ENCODE results near the gene PXMP2. TPM values are rescaled to one million over a fixed set of nuclear protein-coding genes. Genes with fewer than 3 reads are reported as not detected.

The PXMP2 gene
- total and polyA plus RNA-seq, 2 of the 8 experiments (the other 6 are each of a cell fraction or from before 2014, with no cell fraction given), result 13.8 to 15.1 TPM

DNA sequence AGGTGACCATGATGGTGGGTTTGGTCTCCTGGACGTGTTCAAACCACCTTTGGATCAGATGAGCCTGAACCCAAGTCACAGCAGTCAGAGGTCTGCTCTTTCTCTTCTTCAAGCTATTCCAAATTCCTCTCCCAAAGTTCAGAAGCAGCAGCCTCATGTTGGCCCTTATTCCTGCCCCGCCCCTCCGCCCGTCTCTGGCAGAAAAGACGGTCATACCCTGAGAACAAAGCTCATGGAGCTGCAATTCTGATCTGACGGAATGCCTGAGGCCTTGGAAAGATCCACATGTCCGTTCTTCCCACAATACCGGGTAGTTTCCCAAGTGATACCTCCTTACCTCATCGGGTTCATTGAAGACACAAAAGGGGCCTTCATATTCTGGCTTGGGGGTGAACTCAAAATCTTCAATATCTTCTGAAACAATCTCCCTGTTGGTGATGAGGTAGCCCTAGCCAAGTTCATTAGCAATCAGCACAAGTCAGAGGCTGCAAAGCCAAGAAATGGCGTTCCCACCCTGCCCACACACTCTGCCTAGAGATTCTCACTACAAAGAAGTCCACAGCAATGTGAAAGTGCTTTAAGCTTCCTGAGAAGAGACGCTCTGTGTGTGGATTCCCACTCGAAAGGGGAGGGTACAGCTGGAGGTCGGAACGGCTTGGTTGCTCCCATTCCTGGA, 11.5 kb upstream of the PXMP2 start (continued):
- no peak for TF ChIP-seq RBBP5 (IDR thresholded peaks at IDR 0.05; ENCODE audit: borderline replicate concordance, low read depth, low read length)
- TF ChIP-seq CREB1 (IDR thresholded peaks at IDR 0.05), result no peak
- TF ChIP-seq SAP30 (IDR thresholded peaks at IDR 0.05; ENCODE audit: insufficient read depth, insufficient replicate concordance, low read length), result no peak
- TF ChIP-seq EZH2 (IDR thresholded peaks at IDR 0.05; ENCODE audit: low read depth, low read length, severe bottlenecking), result no peak
- TF ChIP-seq CTBP2 (IDR thresholded peaks at IDR 0.05; ENCODE audit: borderline replicate concordance, insufficient read depth, insufficient read length, low read length), result no peak
- TF ChIP-seq, protein P1, sequence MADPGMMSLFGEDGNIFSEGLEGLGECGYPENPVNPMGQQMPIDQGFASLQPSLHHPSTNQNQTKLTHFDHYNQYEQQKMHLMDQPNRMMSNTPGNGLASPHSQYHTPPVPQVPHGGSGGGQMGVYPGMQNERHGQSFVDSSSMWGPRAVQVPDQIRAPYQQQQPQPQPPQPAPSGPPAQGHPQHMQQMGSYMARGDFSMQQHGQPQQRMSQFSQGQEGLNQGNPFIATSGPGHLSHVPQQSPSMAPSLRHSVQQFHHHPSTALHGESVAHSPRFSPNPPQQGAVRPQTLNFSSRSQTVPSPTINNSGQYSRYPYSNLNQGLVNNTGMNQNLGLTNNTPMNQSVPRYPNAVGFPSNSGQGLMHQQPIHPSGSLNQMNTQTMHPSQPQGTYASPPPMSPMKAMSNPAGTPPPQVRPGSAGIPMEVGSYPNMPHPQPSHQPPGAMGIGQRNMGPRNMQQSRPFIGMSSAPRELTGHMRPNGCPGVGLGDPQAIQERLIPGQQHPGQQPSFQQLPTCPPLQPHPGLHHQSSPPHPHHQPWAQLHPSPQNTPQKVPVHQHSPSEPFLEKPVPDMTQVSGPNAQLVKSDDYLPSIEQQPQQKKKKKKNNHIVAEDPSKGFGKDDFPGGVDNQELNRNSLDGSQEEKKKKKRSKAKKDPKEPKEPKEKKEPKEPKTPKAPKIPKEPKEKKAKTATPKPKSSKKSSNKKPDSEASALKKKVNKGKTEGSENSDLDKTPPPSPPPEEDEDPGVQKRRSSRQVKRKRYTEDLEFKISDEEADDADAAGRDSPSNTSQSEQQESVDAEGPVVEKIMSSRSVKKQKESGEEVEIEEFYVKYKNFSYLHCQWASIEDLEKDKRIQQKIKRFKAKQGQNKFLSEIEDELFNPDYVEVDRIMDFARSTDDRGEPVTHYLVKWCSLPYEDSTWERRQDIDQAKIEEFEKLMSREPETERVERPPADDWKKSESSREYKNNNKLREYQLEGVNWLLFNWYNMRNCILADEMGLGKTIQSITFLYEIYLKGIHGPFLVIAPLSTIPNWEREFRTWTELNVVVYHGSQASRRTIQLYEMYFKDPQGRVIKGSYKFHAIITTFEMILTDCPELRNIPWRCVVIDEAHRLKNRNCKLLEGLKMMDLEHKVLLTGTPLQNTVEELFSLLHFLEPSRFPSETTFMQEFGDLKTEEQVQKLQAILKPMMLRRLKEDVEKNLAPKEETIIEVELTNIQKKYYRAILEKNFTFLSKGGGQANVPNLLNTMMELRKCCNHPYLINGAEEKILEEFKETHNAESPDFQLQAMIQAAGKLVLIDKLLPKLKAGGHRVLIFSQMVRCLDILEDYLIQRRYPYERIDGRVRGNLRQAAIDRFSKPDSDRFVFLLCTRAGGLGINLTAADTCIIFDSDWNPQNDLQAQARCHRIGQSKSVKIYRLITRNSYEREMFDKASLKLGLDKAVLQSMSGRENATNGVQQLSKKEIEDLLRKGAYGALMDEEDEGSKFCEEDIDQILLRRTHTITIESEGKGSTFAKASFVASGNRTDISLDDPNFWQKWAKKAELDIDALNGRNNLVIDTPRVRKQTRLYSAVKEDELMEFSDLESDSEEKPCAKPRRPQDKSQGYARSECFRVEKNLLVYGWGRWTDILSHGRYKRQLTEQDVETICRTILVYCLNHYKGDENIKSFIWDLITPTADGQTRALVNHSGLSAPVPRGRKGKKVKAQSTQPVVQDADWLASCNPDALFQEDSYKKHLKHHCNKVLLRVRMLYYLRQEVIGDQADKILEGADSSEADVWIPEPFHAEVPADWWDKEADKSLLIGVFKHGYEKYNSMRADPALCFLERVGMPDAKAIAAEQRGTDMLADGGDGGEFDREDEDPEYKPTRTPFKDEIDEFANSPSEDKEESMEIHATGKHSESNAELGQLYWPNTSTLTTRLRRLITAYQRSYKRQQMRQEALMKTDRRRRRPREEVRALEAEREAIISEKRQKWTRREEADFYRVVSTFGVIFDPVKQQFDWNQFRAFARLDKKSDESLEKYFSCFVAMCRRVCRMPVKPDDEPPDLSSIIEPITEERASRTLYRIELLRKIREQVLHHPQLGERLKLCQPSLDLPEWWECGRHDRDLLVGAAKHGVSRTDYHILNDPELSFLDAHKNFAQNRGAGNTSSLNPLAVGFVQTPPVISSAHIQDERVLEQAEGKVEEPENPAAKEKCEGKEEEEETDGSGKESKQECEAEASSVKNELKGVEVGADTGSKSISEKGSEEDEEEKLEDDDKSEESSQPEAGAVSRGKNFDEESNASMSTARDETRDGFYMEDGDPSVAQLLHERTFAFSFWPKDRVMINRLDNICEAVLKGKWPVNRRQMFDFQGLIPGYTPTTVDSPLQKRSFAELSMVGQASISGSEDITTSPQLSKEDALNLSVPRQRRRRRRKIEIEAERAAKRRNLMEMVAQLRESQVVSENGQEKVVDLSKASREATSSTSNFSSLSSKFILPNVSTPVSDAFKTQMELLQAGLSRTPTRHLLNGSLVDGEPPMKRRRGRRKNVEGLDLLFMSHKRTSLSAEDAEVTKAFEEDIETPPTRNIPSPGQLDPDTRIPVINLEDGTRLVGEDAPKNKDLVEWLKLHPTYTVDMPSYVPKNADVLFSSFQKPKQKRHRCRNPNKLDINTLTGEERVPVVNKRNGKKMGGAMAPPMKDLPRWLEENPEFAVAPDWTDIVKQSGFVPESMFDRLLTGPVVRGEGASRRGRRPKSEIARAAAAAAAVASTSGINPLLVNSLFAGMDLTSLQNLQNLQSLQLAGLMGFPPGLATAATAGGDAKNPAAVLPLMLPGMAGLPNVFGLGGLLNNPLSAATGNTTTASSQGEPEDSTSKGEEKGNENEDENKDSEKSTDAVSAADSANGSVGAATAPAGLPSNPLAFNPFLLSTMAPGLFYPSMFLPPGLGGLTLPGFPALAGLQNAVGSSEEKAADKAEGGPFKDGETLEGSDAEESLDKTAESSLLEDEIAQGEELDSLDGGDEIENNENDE (IDR thresholded peaks at IDR 0.05; ENCODE audit: insufficient replicate concordance, low read length), result no peak
- TF ChIP-seq JUND (IDR thresholded peaks at IDR 0.05; ENCODE audit: low read length), result no peak
